Endothelial cell of hepatic sinusoid (primary cell): ENCODE results near the gene RBM4B.
"Not testable (repeated sequence)": the region's sequence is repeated elsewhere in the genome, so short reads cannot be mapped to it uniquely, and the experiment has no call there.

Experiments
- in situ Hi-C: cut with HindIII; loops from 2 replicates; pipeline ENCODE4 v1.10.0; 2017; ENCODE audit warnings: low sequenced_read_pairs

The RBM4B gene, protein sequence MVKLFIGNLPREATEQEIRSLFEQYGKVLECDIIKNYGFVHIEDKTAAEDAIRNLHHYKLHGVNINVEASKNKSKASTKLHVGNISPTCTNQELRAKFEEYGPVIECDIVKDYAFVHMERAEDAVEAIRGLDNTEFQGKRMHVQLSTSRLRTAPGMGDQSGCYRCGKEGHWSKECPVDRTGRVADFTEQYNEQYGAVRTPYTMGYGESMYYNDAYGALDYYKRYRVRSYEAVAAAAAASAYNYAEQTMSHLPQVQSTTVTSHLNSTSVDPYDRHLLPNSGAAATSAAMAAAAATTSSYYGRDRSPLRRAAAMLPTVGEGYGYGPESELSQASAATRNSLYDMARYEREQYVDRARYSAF

GRCh38 chr11:66677599-66678375 is at the start of gene RBM4B:
RBM4B (minus strand) TSS chr11:66677887; CDS start chr11:66677079, 808 bp downstream.
- in situ Hi-C loops, result loop anchor here (5.0 kb wide), 1 partner anchor 55 kb away; no protein-coding TSS in a partner anchor

DNA sequence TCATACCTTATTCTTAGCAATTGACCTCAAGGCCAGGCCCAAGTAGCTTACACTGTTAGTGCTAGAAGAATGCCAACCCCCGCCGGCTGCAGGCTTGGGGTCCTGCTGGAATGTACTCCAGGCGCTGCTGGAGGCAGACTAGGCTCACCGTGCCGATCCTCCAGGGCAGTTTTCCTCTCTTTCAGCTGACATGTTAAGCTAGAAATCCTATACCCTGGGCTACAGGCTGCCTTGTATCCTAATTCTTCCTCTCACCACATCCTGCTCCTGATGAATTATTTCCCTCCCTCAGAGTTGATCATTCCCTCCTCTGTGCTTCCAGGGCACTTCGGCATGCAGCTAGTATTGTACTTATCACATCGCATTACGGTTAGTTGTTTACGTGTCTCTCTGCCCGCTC is 48.0 kb upstream of the RBM4B start:
- in situ Hi-C loops, result no loop called here

DNA sequence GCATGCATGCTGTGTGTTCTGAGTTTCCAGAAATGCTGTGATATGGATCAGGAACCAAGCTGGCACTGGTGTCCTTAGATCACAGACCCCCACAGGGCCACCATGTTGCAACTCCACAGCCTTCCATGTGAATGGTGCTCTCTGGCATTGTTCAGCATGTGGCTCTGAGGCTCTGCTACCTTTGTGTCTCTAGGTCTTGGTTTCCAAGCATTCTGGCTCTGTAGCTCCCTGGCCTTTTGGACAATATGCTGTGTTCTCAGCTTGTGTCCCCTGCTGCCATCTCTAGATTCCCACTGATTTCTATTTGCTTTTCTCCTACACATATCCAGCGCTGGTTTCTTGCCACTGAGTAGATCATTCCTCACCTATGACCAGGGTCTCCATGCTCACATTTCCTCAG is 47.4 kb upstream of the RBM4B start:
- in situ Hi-C loops, result no loop called here

DNA sequence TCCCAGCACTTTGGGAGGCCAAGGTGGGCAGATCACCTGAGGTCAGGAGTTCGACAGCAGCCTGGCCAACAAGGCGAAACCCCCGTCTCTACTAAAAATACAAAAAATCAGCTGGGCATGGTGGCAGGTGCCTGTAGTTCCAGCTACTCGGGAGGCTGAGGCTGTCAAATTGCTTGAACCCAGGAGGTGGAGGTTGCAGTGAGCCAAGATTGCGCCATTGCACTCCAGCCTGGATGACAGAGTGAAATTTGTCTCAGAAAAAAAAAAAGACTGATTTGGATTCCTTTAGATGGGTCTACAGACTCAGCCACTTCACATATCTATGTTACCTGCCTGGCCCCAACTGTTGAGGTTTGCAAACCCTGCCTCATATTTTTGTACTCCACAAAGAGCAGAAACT is 46.5 kb upstream of the RBM4B start:
- in situ Hi-C loops, result not testable (repeated sequence)

GRCh38 chr11:66723693-66724092 is 46.0 kb upstream of the RBM4B start:
- in situ Hi-C loops, result no loop called here

DNA sequence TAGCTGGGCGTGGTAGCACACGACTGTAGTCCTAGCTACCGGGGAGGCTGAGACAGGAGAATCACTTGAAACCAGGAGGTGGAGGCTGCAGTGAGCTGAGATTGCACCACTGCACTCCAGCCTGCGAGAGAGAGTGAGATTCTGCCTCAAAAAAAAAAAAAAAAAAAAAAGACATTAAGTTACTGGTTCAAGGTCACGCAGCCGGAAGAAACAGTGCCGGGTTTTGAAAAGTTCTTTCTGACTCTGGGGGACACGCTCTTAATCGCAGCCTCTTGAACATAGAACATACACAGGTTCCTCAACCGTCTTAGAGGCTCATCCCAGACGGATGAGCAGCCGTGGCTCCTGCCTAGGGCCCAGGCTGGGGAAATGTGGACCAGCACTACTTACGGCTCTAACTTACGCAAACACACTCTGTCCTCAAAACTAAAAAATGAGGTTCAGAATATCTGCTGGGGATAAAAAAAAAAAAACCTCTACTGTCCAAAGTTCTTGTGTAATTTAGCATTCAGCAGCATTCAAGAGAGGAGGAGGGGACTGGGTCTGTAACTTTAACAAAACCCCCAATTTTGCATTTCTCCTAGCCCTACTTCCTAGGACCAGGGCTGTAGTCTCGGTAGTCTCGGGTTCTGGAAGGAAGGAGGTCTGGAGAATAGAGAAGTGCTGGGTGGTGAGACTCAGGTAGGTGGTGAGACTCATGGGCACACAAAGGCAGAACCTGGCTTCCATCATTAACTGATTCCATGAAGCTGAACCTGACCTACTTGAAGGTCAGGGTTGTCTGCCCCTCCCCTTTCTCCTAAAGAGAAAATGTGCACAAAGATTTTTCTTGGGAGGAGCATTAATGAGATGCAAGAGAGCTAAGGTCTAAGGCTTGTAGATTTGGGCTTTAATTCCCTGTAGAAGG is 45.3 kb upstream of the RBM4B start:
- in situ Hi-C loops, result no loop called here

- in situ Hi-C loops, result no loop called here
Observed at GRCh38 chr11:66721939-66722338, 44.3 kb upstream of the RBM4B start.

GRCh38 chr11:66720899-66721470 is 43.3 kb upstream of the RBM4B start:
- in situ Hi-C loops, result no loop called here

GRCh38 chr11:66720223-66720898 is 42.7 kb upstream of the RBM4B start:
- in situ Hi-C loops, result no loop called here

DNA sequence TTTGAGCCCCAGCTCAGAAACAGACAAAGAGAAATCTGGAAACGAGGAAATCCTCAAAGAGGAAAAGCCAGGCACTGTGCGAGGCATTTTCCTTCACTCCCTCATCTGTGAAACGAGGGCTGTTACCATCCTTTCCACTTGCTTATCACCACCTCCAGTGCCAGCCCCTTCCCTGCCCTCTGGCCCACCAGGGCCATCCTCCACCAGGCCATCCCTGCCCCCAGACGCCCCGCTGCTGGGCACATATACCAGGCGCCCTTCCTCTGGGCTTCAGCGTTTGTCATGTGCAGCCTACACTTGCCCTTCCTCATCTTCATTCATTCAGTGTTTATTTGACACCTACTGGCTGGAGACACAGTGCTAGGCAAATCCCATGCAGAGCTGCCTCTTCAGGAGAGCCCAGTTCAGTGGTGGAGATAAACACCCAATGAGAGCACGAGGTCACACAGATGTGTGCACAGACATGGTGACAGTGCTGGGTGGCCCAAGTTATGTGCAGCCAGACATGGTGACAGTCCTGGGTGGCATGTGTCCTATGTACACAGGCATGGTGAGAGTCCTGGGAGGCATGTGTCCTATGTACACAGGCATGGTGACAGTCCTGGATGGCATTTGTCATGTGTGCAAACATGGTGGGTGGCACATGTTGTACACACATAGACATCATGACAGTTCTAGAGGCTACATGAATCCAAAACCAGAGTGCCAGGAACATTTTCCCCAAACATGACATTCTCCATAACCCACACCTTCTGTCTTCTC is 41.6 kb upstream of the RBM4B start:
- in situ Hi-C loops, result no loop called here

- in situ Hi-C loops, result no loop called here
Observed at GRCh38 chr11:66718320-66718971, 40.8 kb upstream of the RBM4B start.

GRCh38 chr11:66717925-66718319 is 40.2 kb upstream of the RBM4B start:
- in situ Hi-C loops, result no loop called here

GRCh38 chr11:66716996-66717395 is 39.3 kb upstream of the RBM4B start:
- in situ Hi-C loops, result no loop called here

DNA sequence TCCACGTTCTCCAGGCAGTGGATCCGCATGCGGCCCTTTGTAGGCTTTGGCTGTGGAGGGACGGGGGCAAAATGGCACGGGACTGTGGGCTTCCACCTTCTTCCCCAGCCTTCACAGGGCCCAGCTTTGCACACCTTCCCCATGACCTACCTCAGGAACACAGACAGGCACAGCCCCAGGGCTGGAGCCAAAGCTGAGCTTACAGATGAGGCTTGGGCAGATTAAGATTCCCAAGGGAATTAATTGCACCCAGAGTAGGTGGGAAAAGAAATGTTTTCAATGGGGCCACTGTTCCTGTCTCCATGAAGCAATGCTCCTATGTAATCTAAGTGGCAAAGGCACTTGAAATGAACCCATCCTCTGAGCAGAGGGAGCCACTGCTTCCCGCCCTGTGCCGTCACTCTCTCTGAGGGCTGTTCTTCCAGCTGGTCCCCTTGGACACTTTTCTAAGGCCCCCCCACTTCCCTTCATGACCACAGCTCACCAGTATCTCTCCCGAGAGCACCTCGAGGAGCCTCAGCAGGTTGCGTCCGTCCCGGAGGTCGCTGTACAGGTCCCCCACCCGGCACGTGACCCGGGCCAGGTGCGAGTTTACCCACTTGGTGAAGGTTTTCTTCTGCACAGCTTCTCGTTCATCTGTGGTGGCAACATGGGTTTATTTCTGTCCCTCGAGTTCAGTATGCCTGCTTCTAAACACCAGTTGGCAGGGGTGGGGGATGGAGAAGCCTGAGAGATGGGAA is 37.8 kb upstream of the RBM4B start:
- in situ Hi-C loops, result no loop called here

DNA sequence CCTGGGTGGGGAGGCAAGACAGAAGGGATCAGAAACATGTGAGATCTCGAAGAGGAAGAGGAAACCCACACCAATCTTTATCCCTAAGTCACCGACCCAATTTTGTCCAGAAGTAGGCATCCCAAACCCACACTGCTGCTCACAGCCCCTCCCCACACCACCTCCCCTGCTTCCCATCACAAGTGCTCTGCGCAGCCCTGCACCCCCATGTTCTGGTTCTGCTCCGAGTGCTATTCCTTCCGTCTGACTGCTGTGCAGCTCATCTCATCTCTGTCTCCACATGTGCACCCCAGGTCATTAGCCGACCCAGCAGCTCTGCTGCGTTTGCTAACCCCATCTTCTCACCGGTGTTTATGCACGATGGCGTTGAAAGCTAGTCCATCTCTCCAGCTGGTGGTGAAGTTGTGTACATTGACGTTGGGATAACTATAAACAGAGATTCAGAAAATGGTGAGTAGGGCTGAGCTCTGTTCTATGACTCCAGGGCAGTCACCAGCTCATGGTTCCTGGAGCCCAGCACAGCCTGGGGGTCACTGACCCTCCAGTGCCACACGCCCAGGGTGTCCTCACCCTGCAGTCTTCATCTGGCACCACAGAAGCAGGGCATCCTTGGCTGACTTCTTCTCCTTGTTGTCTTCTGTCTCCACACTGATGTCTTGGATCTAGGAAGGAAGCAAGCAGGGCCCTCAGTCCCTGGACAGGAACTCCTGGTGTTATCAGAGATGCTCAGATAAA is 36.2 kb upstream of the RBM4B start:
- in situ Hi-C loops, result no loop called here

DNA sequence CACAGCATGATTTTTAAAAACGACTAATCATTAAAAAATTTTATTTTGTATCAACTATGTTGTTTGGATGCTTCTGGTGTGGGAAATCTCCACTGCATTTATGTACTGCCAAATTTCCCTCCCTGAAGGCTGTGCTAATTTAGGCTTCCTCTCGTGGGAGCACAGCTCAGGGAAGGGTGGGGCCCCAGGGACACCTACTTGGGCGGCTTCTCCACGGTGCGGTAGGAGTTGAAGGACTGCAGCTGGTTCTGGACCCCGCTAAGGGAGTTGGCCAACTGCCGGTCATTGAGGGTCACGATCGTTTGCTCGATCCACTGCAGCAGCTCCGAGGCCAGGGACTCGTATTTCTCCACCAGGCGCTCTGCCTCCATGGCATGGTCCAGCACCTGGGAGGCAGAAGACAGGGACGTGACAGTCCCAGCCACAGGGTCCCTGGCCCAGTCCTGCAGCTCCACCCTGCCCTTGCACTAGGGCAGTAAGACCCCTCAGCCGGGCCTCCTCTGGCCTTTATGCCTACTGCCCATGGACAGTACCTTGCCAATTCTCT is 32.8 kb upstream of the RBM4B start:
- in situ Hi-C loops, result no loop called here

DNA sequence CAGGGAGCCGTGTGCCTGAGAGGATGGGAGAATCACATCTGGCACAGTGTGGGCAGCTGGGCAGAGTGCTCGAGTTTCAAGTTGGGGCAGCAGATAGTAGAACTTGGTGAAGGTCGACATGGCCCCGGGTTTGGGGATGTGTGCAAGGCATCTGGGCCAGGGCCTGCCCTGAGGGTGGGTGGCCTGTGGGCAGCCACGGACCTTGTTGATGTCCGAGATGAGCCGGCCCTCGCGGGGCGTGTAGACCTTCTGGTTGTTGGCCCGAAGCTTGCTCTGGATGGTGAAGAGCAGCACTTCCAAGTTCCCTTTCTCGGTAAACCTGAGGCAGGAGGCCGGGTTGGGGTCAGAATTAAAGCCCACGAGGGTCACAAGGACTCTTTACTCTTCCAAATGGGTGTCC is 31.0 kb upstream of the RBM4B start:
- in situ Hi-C loops, result loop anchor here (5.0 kb wide), 1 partner anchor 54 kb away; no protein-coding TSS in a partner anchor
